Kidney (tissue), 14 donors: ENCODE data around the gene KDM4C. TPM values are rescaled to one million over a fixed set of nuclear protein-coding genes. Genes with fewer than 3 reads are reported as not detected.

Source experiments
- DNase-seq, 5 donors: peaks; one replicate each; pipeline ENCODE4 v3.0.0-alpha.2; 2013 to 2020
- FAIRE-seq: peaks from 2 replicates; lab custom pipeline; 2012; peaks lifted over from hg19 to GRCh38; lab: Jason Lieb, UNC
- H3K27ac ChIP-seq, 2 donors: one replicate each; pipeline ENCODE4 v1.7.0; 2013; ENCODE audit warnings: low read depth in 2 of 2, low read length in 2 of 2, inconsistent platforms in 1 of 2
- H3K27me3 ChIP-seq: one replicate; pipeline ENCODE4 v1.7.1; 2013; ENCODE audit warnings: low read length, inconsistent platforms; ENCODE audit not compliant: control insufficient read depth, insufficient read depth
- H3K36me3 ChIP-seq, 3 donors: one replicate each; pipeline versions ENCODE4 v1.7.0 to v1.7.1; 2013; ENCODE audit warnings: low read length in 3 of 3, control low read depth in 1 of 3, inconsistent platforms in 1 of 3; ENCODE audit not compliant: insufficient read depth in 3 of 3, control insufficient read depth in 2 of 3
- H3K4me1 ChIP-seq, 3 donors: one replicate each; pipeline versions ENCODE4 v1.7.0 to v1.7.1; 2013; ENCODE audit warnings: low read length in 3 of 3, inconsistent platforms in 1 of 3, low read depth in 1 of 3; ENCODE audit not compliant: control insufficient read depth in 2 of 3, insufficient read depth in 2 of 3
- H3K4me3 ChIP-seq, 3 donors: one replicate each; pipeline versions ENCODE4 v1.7.0 to v1.8.1; 2013; ENCODE audit warnings: low read length in 3 of 3, control low read depth in 1 of 3, inconsistent platforms in 1 of 3
- H3K9ac ChIP-seq, 3 donors: one replicate each; pipeline versions ENCODE4 v1.7.0 to v1.7.1; 2013; ENCODE audit warnings: low read length in 3 of 3, control low read depth in 1 of 3, inconsistent platforms in 1 of 3
- H3K9me3 ChIP-seq, 3 donors: one replicate each; pipeline versions ENCODE4 v1.7.0 to v1.7.1; 2013; ENCODE audit warnings: low read length in 3 of 3, control low read depth in 1 of 3, inconsistent platforms in 1 of 3; ENCODE audit not compliant: control insufficient read depth in 2 of 3, insufficient read depth in 1 of 3
- CTCF ChIP-seq: IDR thresholded peaks from 3 replicates; pipeline ENCODE4 v1.5.1; 2012; ENCODE audit warnings: mild to moderate bottlenecking, moderate library complexity, borderline replicate concordance; ENCODE audit not compliant: insufficient read depth; ENCODE audit errors: extremely low read depth
- intact Hi-C: fragments of 100-400 bp; cut with DNase I; formaldehyde crosslinking; loops from one replicate; pipeline ENCODE4 v1.11.1; 2022
- polyA plus RNA-seq: library from polyadenylated mRNA; stranded (reverse); fragments of 350-450 nt; fragmentation: Illumina TruSeq; extraction: RNeasy Lipid Tissue Mini Kit (QIAGEN cat#74804); gene quantifications from one replicate; pipeline ENCODE4 v1.2.3, GENCODE V29; 2014; ENCODE audit warnings: low read depth, low replicate concordance; ENCODE audit not compliant: insufficient read depth
- total RNA-seq: library from RNA; stranded (reverse); fragmentation: NEBNext Ultra II Directional; extraction: Animal tissue kit (Norgen Biotek cat#: 25700); gene quantifications from one replicate; pipeline ENCODE4 v1.2.1, GENCODE V29; 2021
- donor health status: control.
- donor health status: control.
- donor health status: control.
- donor health status: control.
- donor health status: control.
- donor health status: DM: yes; HTN: yes; CAD: no.
- donor health status: Normal renal cell carcinoma (clear cell type).

Gene KDM4C
- total and polyA plus RNA-seq, 2 donors from 2014 or later: 7.1 to 47.1 TPM

- Histone ChIP-seq H3K27ac (no peak overlapping the region), H3K27me3 (no peaks in the 10 kb centered on the region), H3K36me3 (peaks cover 0 to 13% (median 6%) of the 10 kb centered on the region in 3 donors), H3K4me1 (no peaks in the 10 kb centered on the region), H3K4me3 (no peak overlapping the region), H3K9me3 (no peaks in the 10 kb centered on the region), H3K9ac (no peak overlapping the region)
- no peak for TF ChIP-seq CTCF
- FAIRE-seq (no peak), DNase-seq (no peak)
- intact Hi-C loops: no loop called here
These were observed 374.8 kb downstream of the KDM4C start for GRCh38 chr9:7132605-7133004.

GRCh38 chr9:7135735-7136134 is 378.0 kb downstream of the KDM4C start:
- H3K4me1 ChIP-seq: no peaks in the 10 kb centered on the region
- no peak for TF ChIP-seq CTCF
- H3K9ac ChIP-seq: no peak overlapping the region
- peaks cover 0 to 8% (median 2%) of the 10 kb centered on the region in 3 donors for H3K36me3 ChIP-seq
- intact Hi-C loops: no loop called here
- no peak overlapping the region for H3K4me3 ChIP-seq
- FAIRE-seq (no peak), DNase-seq (no peak)
- no peaks in the 10 kb centered on the region for H3K27me3 ChIP-seq
- H3K27ac ChIP-seq: no peak overlapping the region
- H3K9me3 ChIP-seq: no peaks in the 10 kb centered on the region

GRCh38 chr9:7137040-7137439 is 379.3 kb downstream of the KDM4C start:
- H3K9ac ChIP-seq: no peak overlapping the region
- no peaks in the 10 kb centered on the region for H3K4me1 ChIP-seq
- H3K4me3 ChIP-seq: no peak overlapping the region
- H3K9me3 ChIP-seq: no peaks in the 10 kb centered on the region
- no peak for DNase-seq
- H3K36me3 ChIP-seq: peaks cover 0 to 8% (median 2%) of the 10 kb centered on the region in 3 donors
- intact Hi-C loops: no loop called here
- no peak for FAIRE-seq
- TF ChIP-seq CTCF: no peak
- no peaks in the 10 kb centered on the region for H3K27me3 ChIP-seq
- no peak overlapping the region for H3K27ac ChIP-seq

- H3K9me3 ChIP-seq: no peaks in the 10 kb centered on the region
- H3K9ac ChIP-seq: no peak overlapping the region
- no peak for FAIRE-seq
- H3K27me3 ChIP-seq: no peaks in the 10 kb centered on the region
- TF ChIP-seq CTCF: no peak
- no peak overlapping the region for H3K4me3 ChIP-seq
- H3K27ac ChIP-seq: no peak overlapping the region
- intact Hi-C loops: no loop called here
- no peak for DNase-seq
- H3K4me1 ChIP-seq: no peaks in the 10 kb centered on the region
- H3K36me3 ChIP-seq: peaks cover 0 to 8% (median 2%) of the 10 kb centered on the region in 3 donors
These were observed 379.8 kb downstream of the KDM4C start for GRCh38 chr9:7137571-7137970.
